Lower leg skin (tissue), 3 donors: ENCODE results near the gene MPP4.

Source experiments
- POLR2A ChIP-seq, 2 donors: fragments of 450-650 bp; IDR thresholded peaks; one replicate each; pipeline ENCODE4 v1.6.1; 2016 to 2017; ENCODE audit warnings: antibody characterized with exemption in 2 of 2, mild to moderate bottlenecking in 1 of 2, moderate library complexity in 1 of 2
- TF ChIP-seq, protein P1 (sequence below), 3 donors: fragments of 450-650 bp; IDR thresholded peaks; one replicate each; pipeline ENCODE4 v1.5.1; 2016; ENCODE audit warnings: antibody characterized with exemption in 3 of 3, mild to moderate bottlenecking in 3 of 3, moderate library complexity in 2 of 3

DNA sequence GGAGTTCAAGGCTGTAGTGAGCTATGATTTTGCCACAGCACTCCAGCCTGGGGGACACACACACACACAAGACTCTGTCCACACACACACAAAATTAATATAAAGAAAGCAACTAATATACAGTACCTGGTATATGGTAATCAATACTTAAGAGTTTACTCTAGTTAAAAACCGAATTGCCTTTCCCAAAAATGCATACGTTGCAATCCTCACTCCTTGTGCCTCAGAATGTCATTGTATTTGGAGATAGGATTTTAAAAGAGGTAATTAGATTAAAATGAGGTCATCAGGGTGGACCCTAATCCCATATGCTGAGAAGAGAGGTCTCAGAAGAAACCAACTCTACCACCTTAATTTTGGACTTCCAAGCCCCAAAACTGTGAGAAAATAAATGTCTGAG lies 90.9 kb downstream of the MPP4 start:
- TF ChIP-seq, protein P1, sequence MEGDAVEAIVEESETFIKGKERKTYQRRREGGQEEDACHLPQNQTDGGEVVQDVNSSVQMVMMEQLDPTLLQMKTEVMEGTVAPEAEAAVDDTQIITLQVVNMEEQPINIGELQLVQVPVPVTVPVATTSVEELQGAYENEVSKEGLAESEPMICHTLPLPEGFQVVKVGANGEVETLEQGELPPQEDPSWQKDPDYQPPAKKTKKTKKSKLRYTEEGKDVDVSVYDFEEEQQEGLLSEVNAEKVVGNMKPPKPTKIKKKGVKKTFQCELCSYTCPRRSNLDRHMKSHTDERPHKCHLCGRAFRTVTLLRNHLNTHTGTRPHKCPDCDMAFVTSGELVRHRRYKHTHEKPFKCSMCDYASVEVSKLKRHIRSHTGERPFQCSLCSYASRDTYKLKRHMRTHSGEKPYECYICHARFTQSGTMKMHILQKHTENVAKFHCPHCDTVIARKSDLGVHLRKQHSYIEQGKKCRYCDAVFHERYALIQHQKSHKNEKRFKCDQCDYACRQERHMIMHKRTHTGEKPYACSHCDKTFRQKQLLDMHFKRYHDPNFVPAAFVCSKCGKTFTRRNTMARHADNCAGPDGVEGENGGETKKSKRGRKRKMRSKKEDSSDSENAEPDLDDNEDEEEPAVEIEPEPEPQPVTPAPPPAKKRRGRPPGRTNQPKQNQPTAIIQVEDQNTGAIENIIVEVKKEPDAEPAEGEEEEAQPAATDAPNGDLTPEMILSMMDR (IDR thresholded peaks at IDR 0.05), result no peak
- TF ChIP-seq POLR2A (IDR thresholded peaks at IDR 0.05), result no peak
